Smooth muscle cell of trachea (primary cell): ENCODE results near the gene SERPINA6. TPM values are rescaled to one million over a fixed set of nuclear protein-coding genes. Genes with fewer than 3 reads are reported as not detected.

ENCODE experiments used
- total RNA-seq: library from RNA; depleted of rRNA; stranded (reverse); fragments of >200 nt; gene quantifications from 2 replicates; pipeline ENCODE4 v1.2.1, GENCODE V29; 2014

Gene SERPINA6, protein sequence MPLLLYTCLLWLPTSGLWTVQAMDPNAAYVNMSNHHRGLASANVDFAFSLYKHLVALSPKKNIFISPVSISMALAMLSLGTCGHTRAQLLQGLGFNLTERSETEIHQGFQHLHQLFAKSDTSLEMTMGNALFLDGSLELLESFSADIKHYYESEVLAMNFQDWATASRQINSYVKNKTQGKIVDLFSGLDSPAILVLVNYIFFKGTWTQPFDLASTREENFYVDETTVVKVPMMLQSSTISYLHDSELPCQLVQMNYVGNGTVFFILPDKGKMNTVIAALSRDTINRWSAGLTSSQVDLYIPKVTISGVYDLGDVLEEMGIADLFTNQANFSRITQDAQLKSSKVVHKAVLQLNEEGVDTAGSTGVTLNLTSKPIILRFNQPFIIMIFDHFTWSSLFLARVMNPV
- total RNA-seq = 0.17 TPM in 1 of 2 replicates, not detected in the other

DNA sequence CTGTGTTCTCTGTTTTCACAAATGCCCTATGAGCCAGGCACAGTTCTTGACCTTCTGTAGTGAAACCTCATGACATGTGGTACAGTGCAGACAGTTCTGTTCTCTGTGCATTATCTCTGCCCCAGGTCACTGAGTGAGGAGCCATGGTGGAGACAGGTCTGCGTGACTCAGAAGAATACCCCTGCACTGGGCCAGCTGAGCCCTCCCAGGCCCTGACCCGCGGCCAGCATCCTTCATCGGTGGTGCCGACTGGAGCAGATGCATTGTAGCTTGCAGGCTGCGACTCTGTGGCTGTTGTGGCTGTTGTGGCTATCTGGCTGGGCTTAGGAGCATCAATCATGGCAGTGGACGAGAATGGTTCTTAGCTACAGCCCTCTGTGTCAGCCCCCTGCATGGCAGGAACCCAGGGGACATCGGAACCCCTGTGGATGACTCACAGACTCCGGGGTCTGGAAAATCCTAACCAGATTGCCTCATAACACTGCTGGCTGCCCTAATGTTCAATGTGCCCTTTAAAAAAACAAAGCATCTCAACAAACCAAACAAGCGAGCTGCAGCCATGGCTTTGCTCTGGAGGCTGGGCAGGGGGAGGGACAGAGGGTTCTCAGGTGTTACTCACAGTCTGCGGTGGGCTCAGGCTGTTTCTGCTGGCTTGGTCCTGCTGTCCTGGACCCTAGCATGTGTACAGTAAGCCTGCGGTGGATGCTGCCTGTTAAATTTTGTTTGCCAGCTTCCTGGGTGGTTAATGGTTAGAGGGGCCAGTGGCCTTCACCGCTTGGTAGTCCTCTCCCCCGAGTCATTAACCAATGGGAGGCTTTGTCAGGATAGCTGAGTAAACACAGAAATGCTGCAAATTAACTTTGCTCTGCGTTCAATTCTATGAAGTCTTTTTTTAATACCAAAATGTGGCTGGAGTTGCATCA, at the start of gene SERPINA6:
Gene SERPINA6, minus strand, starts transcription at position 689 of the 923 bp plus-strand sequence. CDS start 8,688 bp downstream, outside the sequence.

DNA sequence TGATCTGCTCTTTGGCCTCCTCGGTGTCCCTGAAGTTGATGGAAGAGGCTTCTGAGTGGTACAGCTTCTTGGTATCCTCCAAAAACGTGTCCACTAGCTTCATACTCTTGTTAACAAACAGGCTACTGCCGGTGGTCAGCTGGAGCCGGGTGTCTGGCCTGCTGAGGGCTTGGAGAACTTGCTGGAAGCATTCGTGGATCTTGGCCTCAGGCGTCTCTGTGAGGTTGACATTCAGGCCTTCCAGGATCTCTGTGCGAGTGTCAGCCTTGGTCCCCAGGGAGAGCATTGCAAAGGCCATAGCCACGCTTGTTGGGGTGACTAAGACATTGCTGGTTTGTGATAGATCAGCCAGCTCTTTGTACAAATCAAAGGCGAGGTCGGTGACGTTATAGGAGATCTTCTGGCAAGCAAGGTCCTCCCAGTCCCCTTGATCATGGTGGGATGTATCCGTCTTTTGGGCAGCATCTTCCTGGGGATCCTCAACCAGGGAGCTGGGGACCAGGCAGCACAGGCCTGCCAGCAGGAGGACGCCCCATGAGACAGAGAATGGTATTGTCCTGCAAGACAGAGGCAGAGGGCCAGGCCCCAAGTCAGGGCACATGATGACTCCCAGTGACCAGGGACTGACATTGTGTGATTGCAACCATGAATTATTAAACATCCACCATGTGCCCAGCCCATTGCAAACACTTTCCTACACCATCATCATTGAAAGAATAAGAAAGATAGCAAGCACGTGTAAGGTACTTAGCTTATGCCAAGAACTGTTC, 43.2 kb upstream of the SERPINA6 start, which contains the start of gene SERPINA2:
Gene SERPINA2, minus strand, starts transcription at position 553 of the 770 bp plus-strand sequence.

DNA sequence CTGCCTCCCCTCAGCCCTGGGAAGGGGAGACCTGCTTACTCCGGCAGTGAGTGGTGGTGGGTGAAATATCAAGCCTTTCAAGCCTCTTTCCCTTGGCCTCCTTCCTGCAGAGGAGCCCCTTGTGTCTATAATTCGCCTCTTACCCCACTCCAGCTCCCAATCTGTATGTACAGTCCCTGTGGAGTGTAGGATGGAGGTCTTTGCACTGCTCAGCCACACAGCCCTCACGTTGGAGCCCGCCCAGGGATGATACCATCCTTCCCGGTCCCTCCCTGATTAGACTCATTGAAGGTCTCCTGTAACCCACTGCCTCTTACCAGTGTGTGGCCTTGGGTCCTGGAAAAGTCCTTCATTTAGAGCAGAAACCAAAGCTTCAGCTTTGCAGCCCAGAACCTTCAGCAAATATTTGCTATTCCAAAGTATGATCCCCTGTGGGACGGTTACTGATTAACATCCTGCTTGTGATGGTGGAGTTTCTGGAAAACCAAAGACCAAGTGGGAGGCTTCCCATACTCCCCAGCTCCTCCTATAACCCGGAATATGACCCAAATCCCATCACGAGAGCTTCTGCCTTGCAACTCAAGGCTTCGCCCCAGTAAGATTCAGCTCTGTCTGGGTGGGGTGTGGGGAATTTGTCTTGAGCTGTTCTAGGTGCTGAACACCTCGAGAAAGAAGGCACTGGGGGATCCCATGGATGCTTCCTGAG, 30.1 kb downstream of the SERPINA6 start, which contains the start of gene SERPINA10:
Gene SERPINA10, minus strand, starts transcription at position 397 of the 706 bp plus-strand sequence. CDS start 2,675 bp downstream, outside the sequence.

Other genes with a start within 250 kb of the SERPINA6 start
- gene DDX24, start 242.1 kb downstream of the SERPINA6 start, total RNA-seq = 158 and 205 TPM in 2 replicates
- 9.6 and 22.0 TPM in 2 replicates for gene IFI27L1, start 242.0 kb downstream of the SERPINA6 start, total RNA-seq
- gene IFI27, start 212.6 kb downstream of the SERPINA6 start, total RNA-seq = 34.4 and 52.5 TPM in 2 replicates
- 99.8 and 126 TPM in 2 replicates for gene IFI27L2, start 193.7 kb downstream of the SERPINA6 start, total RNA-seq
- gene PPP4R4, start 149.0 kb downstream of the SERPINA6 start, total RNA-seq = 0.44 and 2.8 TPM in 2 replicates
- 0.17 TPM in 1 of 2 replicates, not detected in the other for gene SERPINA10, start 30.1 kb downstream of the SERPINA6 start, total RNA-seq
- gene SERPINA2, start 43.4 kb upstream of the SERPINA6 start, total RNA-seq = not detected in 2 replicates
- under 0.01 TPM in 1 of 2 replicates, not detected in the other for gene SERPINA1, start 65.3 kb upstream of the SERPINA6 start, total RNA-seq
- not detected in 2 replicates for gene SERPINA11, start 129.5 kb upstream of the SERPINA6 start, total RNA-seq
- 0.50 TPM in 1 of 2 replicates, not detected in the other for gene SERPINA9, start 152.9 kb upstream of the SERPINA6 start, total RNA-seq
- not detected in 2 replicates for gene SERPINA12, start 186.1 kb upstream of the SERPINA6 start, total RNA-seq
- not detected in 2 replicates for gene SERPINA4, start 238.1 kb upstream of the SERPINA6 start, total RNA-seq